Measurements from ENCODE around the gene CCDC174. TPM values are rescaled to one million over a fixed set of nuclear protein-coding genes. Genes with fewer than 3 reads are reported as not detected.

Gene CCDC174
- total and polyA plus RNA-seq, 7 donors: 10.8 to 21.3 (median 13.3) TPM

DNA sequence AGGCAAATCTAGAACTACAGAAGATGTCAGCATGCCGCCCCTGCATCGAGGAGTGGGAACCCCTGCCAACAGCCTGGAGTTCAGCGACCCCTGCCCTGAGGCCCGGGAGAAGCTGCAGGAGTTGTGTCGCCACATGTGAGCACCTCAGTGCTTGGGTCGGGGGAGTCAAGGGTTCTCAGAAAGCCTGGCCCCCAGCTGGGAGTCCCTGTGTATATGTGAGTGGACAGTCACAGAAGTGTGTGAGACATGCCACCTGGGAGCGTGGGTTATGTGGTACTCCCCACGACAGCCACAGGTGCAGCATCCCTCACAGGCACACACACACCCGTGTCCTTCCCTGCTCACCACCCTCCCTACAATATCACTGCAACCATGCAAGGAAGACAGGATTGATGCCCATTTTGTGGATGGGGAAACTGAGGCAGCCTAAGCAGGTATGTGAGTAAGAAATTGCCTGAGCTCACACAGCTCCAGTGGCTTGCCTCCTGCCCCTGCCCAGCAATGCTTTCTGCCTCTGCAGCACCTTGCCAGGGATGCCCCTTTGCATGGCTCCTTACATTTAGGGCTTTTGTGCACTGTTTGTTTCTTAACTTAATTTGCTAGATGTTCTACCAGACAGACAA is 51.7 kb downstream of the CCDC174 start:
- Histone ChIP-seq H3K27ac (no peak overlapping the region), H3K4me1 (no peaks in the 10 kb centered on the region), H3K36me3 (no peaks in the 10 kb centered on the region), H3K9me3 (no peaks in the 10 kb centered on the region), H3K4me3 (no peak overlapping the region), H3K27me3 (no peaks in the 10 kb centered on the region)
- no peak for DNase-seq
- TF ChIP-seq EP300 (IDR thresholded peaks at IDR 0.05): no peak
- no peak for TF ChIP-seq POLR2AphosphoS5 (IDR thresholded peaks at IDR 0.05)
- TF ChIP-seq, protein P1, sequence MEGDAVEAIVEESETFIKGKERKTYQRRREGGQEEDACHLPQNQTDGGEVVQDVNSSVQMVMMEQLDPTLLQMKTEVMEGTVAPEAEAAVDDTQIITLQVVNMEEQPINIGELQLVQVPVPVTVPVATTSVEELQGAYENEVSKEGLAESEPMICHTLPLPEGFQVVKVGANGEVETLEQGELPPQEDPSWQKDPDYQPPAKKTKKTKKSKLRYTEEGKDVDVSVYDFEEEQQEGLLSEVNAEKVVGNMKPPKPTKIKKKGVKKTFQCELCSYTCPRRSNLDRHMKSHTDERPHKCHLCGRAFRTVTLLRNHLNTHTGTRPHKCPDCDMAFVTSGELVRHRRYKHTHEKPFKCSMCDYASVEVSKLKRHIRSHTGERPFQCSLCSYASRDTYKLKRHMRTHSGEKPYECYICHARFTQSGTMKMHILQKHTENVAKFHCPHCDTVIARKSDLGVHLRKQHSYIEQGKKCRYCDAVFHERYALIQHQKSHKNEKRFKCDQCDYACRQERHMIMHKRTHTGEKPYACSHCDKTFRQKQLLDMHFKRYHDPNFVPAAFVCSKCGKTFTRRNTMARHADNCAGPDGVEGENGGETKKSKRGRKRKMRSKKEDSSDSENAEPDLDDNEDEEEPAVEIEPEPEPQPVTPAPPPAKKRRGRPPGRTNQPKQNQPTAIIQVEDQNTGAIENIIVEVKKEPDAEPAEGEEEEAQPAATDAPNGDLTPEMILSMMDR (IDR thresholded peaks at IDR 0.05): no peak
- TF ChIP-seq POLR2A (IDR thresholded peaks at IDR 0.05): no peak
- intact Hi-C loops (cut with DNase I): no loop called here
- WGBS, 2 donors: 91 to 93% methylated on average over 9 of the region's 9 CpGs

DNA sequence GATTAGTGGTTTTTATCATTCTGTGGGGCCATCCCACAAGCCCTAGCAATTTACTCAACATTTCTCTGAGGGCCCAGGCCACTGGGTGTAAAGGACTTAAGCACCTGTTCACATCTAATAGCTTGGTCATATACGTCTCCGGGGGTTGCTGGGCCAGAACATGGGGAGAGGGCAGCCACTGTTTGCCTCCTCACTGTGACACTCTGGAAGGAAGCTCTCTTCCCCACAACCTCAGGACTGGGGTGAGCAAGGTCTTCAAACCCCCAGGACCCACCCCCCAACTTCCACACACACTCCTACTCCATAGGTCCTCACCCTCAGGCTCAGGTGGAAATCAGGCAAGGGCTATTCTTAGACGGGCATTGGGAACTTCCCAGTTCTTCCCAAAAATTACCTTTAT is 52.2 kb downstream of the CCDC174 start:
- no peak overlapping the region for H3K4me3 ChIP-seq
- no peaks in the 10 kb centered on the region for H3K36me3 ChIP-seq
- H3K9me3 ChIP-seq: no peaks in the 10 kb centered on the region
- WGBS, 2 donors: 96 to 97% methylated on average over 3 of the region's 3 CpGs
- intact Hi-C loops (cut with DNase I): no loop called here
- H3K27me3 ChIP-seq: no peaks in the 10 kb centered on the region
- H3K4me1 ChIP-seq: no peaks in the 10 kb centered on the region
- TF ChIP-seq, protein P1 (IDR thresholded peaks at IDR 0.05): no peak
- no peak for TF ChIP-seq EP300 (IDR thresholded peaks at IDR 0.05)
- no peak for TF ChIP-seq POLR2AphosphoS5 (IDR thresholded peaks at IDR 0.05)
- TF ChIP-seq POLR2A (IDR thresholded peaks at IDR 0.05): no peak
- no peak overlapping the region for H3K27ac ChIP-seq
- no peak for DNase-seq

DNA sequence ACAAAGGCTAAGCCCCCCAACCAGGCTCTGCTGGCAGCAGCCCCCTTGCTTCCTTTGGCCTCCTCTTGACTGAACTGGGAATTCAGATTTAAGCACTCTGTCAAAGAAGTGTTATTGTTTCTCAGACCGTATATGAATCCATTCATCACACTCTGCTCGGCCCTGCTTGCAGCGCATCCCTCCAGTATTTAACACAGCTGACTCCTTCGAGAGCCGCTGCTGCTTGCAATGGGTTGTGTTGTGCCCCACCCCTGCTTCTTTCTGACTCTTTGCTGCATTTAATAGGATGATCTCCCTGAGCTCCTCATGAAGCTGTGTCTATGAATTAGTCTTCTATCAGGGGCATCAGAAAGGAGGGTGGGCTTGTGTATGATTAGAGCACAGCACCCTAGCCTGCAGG is 54.5 kb downstream of the CCDC174 start:
- Histone ChIP-seq H3K36me3 (no peaks in the 10 kb centered on the region), H3K4me3 (no peak overlapping the region), H3K4me1 (no peaks in the 10 kb centered on the region), H3K9me3 (no peaks in the 10 kb centered on the region), H3K27me3 (no peaks in the 10 kb centered on the region), H3K27ac (no peak overlapping the region)
- intact Hi-C loops (cut with DNase I): no loop called here
- no peak for TF ChIP-seq POLR2AphosphoS5 (IDR thresholded peaks at IDR 0.05)
- TF ChIP-seq EP300 (IDR thresholded peaks at IDR 0.05): no peak
- no peak for TF ChIP-seq POLR2A (IDR thresholded peaks at IDR 0.05)
- TF ChIP-seq, protein P1 (IDR thresholded peaks at IDR 0.05): no peak
- 81 to 90% methylated on average over 5 of the region's 5 CpGs for WGBS, 2 donors
- DNase-seq: no peak

DNA sequence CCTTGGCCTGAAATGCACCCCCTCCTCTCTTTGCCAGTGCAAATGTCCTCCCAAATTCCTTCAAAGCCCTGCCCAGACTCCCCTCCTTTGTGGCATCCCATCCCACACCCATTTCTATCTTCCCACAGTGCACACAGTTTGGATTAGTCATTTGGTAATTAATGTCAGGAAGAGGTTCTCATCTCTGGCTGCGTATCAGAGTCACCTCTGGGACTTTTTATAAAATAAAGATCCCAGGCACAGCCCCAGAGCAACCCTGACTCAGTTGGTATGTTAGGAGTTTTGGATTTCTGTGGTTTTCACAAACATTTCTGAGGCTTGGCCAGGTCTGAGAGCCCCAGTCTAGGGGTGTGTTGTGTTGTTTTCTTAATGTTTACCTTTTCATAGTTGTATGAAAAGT is 65.0 kb downstream of the CCDC174 start:
- H3K4me3 ChIP-seq: no peak overlapping the region
- H3K9me3 ChIP-seq: peaks cover 0 to 7% (median 3%) of the 10 kb centered on the region in 4 donors
- no peaks in the 10 kb centered on the region for H3K36me3 ChIP-seq
- 46 to 65% methylated on average over 1 of the region's 1 CpG for WGBS, 2 donors
- intact Hi-C loops (cut with DNase I): no loop called here
- no peaks in the 10 kb centered on the region for H3K4me1 ChIP-seq
- DNase-seq: no peak
- no peak for TF ChIP-seq POLR2AphosphoS5 (IDR thresholded peaks at IDR 0.05)
- TF ChIP-seq, protein P1 (IDR thresholded peaks at IDR 0.05): no peak
- no peak for TF ChIP-seq POLR2A (IDR thresholded peaks at IDR 0.05)
- TF ChIP-seq EP300 (IDR thresholded peaks at IDR 0.05): no peak
- H3K27ac ChIP-seq: no peak overlapping the region
- H3K27me3 ChIP-seq: no peaks in the 10 kb centered on the region

DNA sequence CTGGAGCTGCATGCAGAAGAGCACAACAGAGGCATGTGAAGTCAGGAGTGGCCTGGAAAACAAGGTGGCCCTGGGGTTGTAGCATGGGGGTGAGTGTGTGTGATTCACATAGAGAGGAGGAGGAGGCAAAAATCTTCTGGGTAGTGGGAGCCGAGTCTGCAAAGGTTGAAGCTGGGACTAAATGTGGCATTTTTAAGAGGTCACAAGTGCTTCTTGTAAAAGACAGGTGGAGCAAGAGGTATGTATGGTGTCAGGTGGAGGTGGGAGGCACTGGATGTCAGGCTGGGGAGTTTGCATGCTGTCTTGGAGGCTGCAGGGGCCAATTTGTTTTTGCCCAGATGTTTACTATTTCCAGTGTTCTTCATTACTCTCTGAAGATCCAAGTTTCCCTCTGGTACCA is 65.7 kb downstream of the CCDC174 start:
- TF ChIP-seq EP300 (IDR thresholded peaks at IDR 0.05) (no peak), POLR2A (IDR thresholded peaks at IDR 0.05) (no peak), POLR2AphosphoS5 (IDR thresholded peaks at IDR 0.05) (no peak)
- TF ChIP-seq, protein P1 (IDR thresholded peaks at IDR 0.05): no peak
- WGBS, 2 donors: 51 to 59% methylated on average over 1 of the region's 1 CpG
- intact Hi-C loops (cut with DNase I): no loop called here

More for the DNA sequence above, 65.7 kb downstream of the CCDC174 start:
- no peak for DNase-seq
- H3K36me3 ChIP-seq: no peaks in the 10 kb centered on the region
- no peaks in the 10 kb centered on the region for H3K27me3 ChIP-seq
- H3K9me3 ChIP-seq: peaks cover 0 to 7% (median 3%) of the 10 kb centered on the region in 4 donors
- no peak overlapping the region for H3K27ac ChIP-seq
- H3K4me1 ChIP-seq: no peaks in the 10 kb centered on the region
- H3K4me3 ChIP-seq: no peak overlapping the region
